HG02798 (cell line): ENCODE measurements around the gene UBE2M.

ENCODE experiments used
- ATAC-seq: cut with Tn5 transposase; IDR thresholded peaks from one replicate; pipeline ENCODE4 v1.9.1; 2021; ENCODE audit warnings: mild to moderate bottlenecking; ENCODE audit not compliant: unreplicated experiment, poor library complexity

Gene UBE2M

GRCh38 chr19:58556622-58557220 is 1.7 kb downstream of the UBE2M start:
- ATAC-seq, result no peak

- ATAC-seq, result no peak
These were observed 2.3 kb downstream of the UBE2M start for GRCh38 chr19:58555920-58556621.

GRCh38 chr19:58555369-58555885 is 3.0 kb downstream of the UBE2M start:
- no peak for ATAC-seq

DNA sequence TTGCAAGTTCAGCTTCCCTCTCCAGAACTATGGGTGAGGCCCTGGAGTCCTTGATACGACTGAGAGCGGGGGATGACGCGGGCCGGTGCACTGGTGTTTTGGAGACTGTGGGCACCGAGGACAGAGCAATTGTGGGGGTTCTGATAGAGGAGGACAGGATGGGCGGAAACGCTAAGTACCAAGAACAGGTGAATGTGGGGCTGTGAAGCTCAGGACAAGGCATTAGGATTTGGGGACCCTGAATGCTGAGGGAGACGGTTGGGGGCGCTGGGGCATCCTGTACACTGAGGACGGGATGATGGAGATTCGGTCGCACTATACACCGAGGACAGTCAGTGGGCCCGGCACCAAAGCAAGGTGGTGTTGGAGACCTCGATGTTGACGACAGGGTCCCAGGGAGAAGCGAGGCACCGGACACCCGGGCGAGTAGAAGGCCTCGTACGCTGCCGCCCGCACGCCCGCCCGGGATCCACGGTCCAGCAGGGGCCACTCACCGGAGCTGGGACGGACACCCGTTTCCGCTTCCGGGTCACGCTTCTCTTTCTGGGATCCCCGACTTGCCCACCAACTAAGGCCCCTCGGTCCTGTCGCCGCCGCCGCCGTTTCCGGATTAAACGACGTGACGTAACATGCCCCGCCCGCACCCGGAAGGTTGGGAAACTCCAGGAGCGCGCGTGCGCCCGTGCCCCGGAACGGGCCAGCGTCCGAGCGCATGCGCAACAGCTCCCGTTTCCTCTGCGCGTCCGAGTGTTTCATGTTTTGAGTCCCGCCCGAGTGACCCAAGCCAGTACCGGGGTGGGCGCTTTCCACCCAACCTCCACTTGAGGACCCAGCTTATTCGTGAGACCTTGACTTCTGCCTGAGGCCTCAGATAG is 3.7 kb downstream of the UBE2M start, which contains the start of gene CHMP2A:
TSS of gene CHMP2A (minus strand) at position 612 of the 875 bp plus-strand sequence. CDS start 893 bp downstream, outside the sequence.
- peak; percentile 43 for ATAC-seq

DNA sequence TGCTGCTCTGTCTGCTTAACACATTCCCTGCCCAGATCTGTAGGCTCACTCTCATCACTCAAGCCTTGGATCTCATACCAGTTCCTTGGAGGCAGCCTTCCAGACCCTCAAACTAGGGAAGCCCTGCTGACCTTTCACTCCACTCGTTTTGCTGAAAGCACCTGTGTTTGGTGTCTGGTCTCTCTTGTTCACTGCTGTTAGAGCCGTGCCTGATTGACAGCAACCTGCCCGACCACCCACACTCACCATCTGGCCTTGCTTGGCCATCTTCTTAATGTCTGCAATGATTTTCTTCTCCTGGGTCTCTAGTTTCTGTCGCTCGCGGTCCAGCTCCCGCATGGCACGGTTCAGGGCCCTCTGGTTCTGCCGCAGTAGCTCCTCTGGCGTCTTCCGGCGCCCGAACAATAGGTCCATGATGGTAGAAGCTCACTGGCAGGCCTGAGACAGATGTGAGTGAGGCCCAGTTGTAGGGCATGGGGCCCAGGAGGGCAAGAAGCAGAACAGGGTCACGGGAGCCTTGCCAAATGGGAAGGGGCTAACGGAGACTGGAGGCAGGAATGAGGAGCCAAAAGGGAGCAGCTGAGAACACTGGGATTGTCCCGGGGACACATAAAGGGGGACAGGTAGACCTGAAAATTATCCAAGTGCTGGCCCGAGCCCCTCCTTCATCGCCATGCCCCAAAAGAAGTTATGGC is 4.5 kb downstream of the UBE2M start:
- ATAC-seq, result no peak

DNA sequence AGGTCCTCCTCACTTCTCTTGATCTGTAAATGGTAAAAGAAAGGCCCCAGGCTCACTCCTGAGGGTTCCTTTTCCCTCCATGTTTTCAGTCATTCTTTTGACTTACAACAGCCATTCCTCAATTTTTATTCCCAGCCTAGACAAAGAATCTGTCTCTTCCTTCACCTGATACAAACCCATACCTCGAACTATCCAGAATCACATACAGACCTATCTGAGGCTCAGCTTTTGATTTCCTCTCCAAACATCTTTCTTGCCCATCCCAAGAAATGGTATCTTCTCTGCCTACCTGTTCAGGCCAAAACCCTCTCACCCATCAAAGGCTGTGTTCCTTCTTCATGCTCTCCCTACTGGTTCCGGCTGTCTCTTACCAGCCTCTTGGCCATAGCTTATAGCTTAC is 5.8 kb downstream of the UBE2M start:
- ATAC-seq, result no peak

GRCh38 chr19:58551577-58552471 is 6.6 kb downstream of the UBE2M start:
- no peak for ATAC-seq

GRCh38 chr19:58551123-58551497 is 7.3 kb downstream of the UBE2M start:
- ATAC-seq, result no peak

GRCh38 chr19:58550362-58551122 is 7.9 kb downstream of the UBE2M start:
- no peak for ATAC-seq

- ATAC-seq, result no peak
These were observed 8.6 kb downstream of the UBE2M start for GRCh38 chr19:58549664-58550361.

- ATAC-seq, result no peak
These were observed 9.3 kb downstream of the UBE2M start for GRCh38 chr19:58548859-58549663.

- no peak for ATAC-seq
These were observed 10.8 kb downstream of the UBE2M start for GRCh38 chr19:58547323-58548312.

DNA sequence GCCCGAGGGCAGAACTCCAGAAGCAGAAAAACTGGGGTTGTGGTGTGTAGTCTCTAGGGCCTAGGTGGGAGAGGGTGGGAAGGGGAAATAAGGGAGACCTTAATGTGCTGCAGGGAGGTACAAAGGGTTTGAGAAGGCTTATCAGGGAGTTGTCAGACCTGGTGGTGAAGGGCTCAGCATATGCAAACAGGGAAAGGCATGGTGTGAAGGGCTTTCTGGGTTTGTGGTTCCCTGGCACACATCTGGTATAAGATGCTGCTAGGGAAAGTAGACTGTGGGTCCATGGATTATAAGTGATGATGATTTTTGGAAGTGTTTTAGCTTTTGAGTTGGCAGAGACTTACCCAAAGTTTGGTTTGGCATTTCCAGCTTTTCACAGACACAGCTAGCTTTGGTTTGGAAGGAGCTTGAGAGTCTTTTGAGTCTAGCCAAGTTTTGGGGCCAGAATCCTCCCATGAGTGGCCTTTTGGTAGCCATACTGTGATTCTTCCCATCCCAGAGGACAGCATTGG is 12.3 kb downstream of the UBE2M start:
- ATAC-seq, result no peak

- no peak for ATAC-seq
These were observed 13.0 kb downstream of the UBE2M start for GRCh38 chr19:58545286-58546018.

DNA sequence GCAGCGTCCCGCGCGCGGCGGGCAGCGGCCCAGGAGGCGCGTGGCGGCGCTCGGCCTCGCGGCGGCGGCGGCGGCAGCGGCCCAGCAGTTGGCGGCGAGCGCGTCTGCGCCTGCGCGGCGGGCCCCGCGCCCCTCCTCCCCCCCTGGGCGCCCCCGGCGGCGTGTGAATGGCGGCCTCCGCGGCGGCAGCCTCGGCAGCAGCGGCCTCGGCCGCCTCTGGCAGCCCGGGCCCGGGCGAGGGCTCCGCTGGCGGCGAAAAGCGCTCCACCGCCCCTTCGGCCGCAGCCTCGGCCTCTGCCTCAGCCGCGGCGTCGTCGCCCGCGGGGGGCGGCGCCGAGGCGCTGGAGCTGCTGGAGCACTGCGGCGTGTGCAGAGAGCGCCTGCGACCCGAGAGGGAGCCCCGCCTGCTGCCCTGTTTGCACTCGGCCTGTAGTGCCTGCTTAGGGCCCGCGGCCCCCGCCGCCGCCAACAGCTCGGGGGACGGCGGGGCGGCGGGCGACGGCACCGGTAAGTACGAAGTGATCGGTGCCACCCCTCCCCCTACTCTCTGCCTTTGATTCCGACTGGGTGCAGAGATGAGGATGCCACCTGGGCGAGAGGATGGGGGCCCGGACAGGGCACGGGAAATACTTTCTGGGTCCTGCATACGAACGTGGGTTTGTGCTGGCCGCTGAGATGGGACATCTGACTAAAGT is 13.7 kb downstream of the UBE2M start:
- ATAC-seq, result peak; percentile 60
